Panc1 (cell line): ENCODE results near the gene LRRC43. TPM values are rescaled to one million over a fixed set of nuclear protein-coding genes. Genes with fewer than 3 reads are reported as not detected.
A peak's percentile ranks its signal among the peaks of the same experiment; 100 is the strongest.

Experiments
- ATAC-seq: fragments of 200-7000 bp; cut with Tn5 transposase; 2 replicates; pipeline ENCODE4 v1.9.1; 2020; ENCODE audit warnings: mild to moderate bottlenecking, moderate library complexity
- BruUV-seq: library from RNA; stranded (reverse); fragments of 400-500 nt; replicated peaks from 2 replicates; lab custom pipeline; 2021; lab: Mats Ljungman, UMichigan
- CTCF ChIA-PET: fragments of 300-600 bp; sonication (Branson Sonifier 250); formaldehyde crosslinking; loops from one replicate; lab custom pipeline; 2022; ENCODE audit warnings: antibody characterized with exemption; lab: Charles Lee
- POLR2A ChIA-PET: fragments of 300-600 bp; sonication (Branson Sonifier 250); formaldehyde crosslinking; loops from one replicate; lab custom pipeline; 2022; ENCODE audit warnings: antibody characterized with exemption; lab: Charles Lee
- DNase-seq: peaks from one replicate; pipeline ENCODE4 v3.0.0-alpha.2; 2010; ENCODE audit warnings: low read depth, low spot score
- H3K27ac ChIP-seq: 2 replicates; pipeline ENCODE4 v1.5.1; 2011; ENCODE audit warnings: mild to moderate bottlenecking, low read length, inconsistent platforms
- H3K27me3 ChIP-seq: fragments of 200-500 bp; sonication (Bioruptor generic); 2 replicates; pipeline ENCODE4 v1.6.0; 2014; ENCODE audit warnings: low read length, inconsistent platforms; ENCODE audit not compliant: control insufficient read depth, insufficient read depth
- H3K36me3 ChIP-seq: fragments of 200-500 bp; sonication (Bioruptor generic); 2 replicates; pipeline ENCODE4 v1.5.1; 2014; ENCODE audit warnings: inconsistent platforms, mild to moderate bottlenecking, low read length, moderate library complexity; ENCODE audit not compliant: control insufficient read depth, insufficient read depth
- H3K4me1 ChIP-seq: 2 replicates; pipeline ENCODE4 v1.5.1; 2011; ENCODE audit warnings: inconsistent platforms, mild to moderate bottlenecking, low read length, moderate library complexity; ENCODE audit not compliant: control insufficient read depth, insufficient read depth
- H3K4me3 ChIP-seq, 2 experiments: 2 replicates each; pipeline ENCODE4 v1.5.1; 2011 to 2012; ENCODE audit warnings: low read depth in 2 of 2, low read length in 2 of 2, mild to moderate bottlenecking in 2 of 2, inconsistent platforms in 1 of 2, moderate library complexity in 1 of 2
- H3K9me3 ChIP-seq: fragments of 200-500 bp; sonication (Bioruptor generic); 2 replicates; pipeline ENCODE4 v1.5.1; 2014; ENCODE audit warnings: low read depth, mild to moderate bottlenecking, inconsistent platforms, low read length, moderate library complexity; ENCODE audit not compliant: control insufficient read depth, insufficient read depth
- CTCF ChIP-seq: fragments of 450-650 bp; IDR thresholded peaks from 2 replicates; pipeline ENCODE4 v1.5.1; 2017; ENCODE audit warnings: mild to moderate bottlenecking
- POLR2AphosphoS5 ChIP-seq: IDR thresholded peaks from 2 replicates; pipeline ENCODE4 v1.6.1; 2012; ENCODE audit warnings: mild to moderate bottlenecking, low read depth, low read length, moderate library complexity
- REST ChIP-seq, 2 experiments: IDR thresholded peaks; 2 replicates each; pipeline ENCODE4 v1.6.1; 2011 to 2012; ENCODE audit warnings: low read depth in 2 of 2, control low read depth in 1 of 2, low read length in 1 of 2, mild to moderate bottlenecking in 1 of 2, moderate library complexity in 1 of 2; ENCODE audit not compliant: insufficient read depth in 1 of 2
- SIN3A ChIP-seq: IDR thresholded peaks from 2 replicates; pipeline ENCODE4 v1.6.1; 2012; ENCODE audit warnings: low read depth, mild to moderate bottlenecking, low read length, moderate library complexity, borderline replicate concordance; ENCODE audit not compliant: insufficient read depth
- TCF7L2 ChIP-seq: IDR thresholded peaks from 2 replicates; pipeline ENCODE4 v1.6.1; 2011; ENCODE audit warnings: mild to moderate bottlenecking, low read depth, low read length, inconsistent platforms
- in situ Hi-C: cut with HindIII; loops from 2 replicates; pipeline ENCODE4 v1.10.0; 2016; ENCODE audit warnings: low sequenced_read_pairs, low pct_unique_long_range_greater_than_20kb
- intact Hi-C: fragments of 100-400 bp; cut with micrococcal nuclease; formaldehyde crosslinking; loops from one replicate; pipeline ENCODE4 v1.10.0; 2022; ENCODE audit not compliant: unreplicated experiment
- total RNA-seq: library from RNA; stranded (reverse); gene quantifications from one replicate; pipeline ENCODE4 v1.2.1, GENCODE V29; 2021; ENCODE audit not compliant: unreplicated experiment

The LRRC43 gene
- total RNA-seq, 1 experiment from 2014 or later, result 1.5 TPM

GRCh38 chr12:122155705-122156104, 27.2 kb upstream of the LRRC43 start:
- ChIA-PET CTCF (no interaction called here), POLR2A (interaction anchor here (0.7 kb wide), 1 partner anchor 140 kb away, joined by 7 read pairs; no protein-coding TSS in a partner anchor)
- Histone ChIP-seq H3K4me1 (no peaks in the 10 kb centered on the region), H3K36me3 (no peaks in the 10 kb centered on the region), H3K27ac (no peak overlapping the region), H3K9me3 (no peaks in the 10 kb centered on the region), H3K27me3 (no peaks in the 10 kb centered on the region), H3K4me3 (no peak overlapping the region)
- BruUV-seq, result no TSS peak
- in situ Hi-C loops, result no loop called here
- ATAC-seq (no peak), DNase-seq (no peak)
- TF ChIP-seq CTCF, result no peak
- no peak for TF ChIP-seq TCF7L2
- TF ChIP-seq REST (IDR thresholded peaks at IDR 0.05; ENCODE audit: insufficient read depth in 1 of 2, low read depth in 2 of 2, low read length in 1 of 2), result no peak
- TF ChIP-seq SIN3A, result no peak
- TF ChIP-seq POLR2AphosphoS5, result no peak
- intact Hi-C loops, result no loop called here

GRCh38 chr12:122158700-122159285, 24.1 kb upstream of the LRRC43 start:
- H3K27me3 ChIP-seq, result no peaks in the 10 kb centered on the region
- H3K27ac ChIP-seq, result no peak overlapping the region
- in situ Hi-C loops, result no loop called here
- no peak for DNase-seq
- intact Hi-C loops, result no loop called here
- BruUV-seq, result TSS peak; percentile 58
- H3K4me1 ChIP-seq, result no peaks in the 10 kb centered on the region
- no peak for ATAC-seq
- TF ChIP-seq POLR2AphosphoS5 (no peak), SIN3A (no peak), CTCF (no peak), TCF7L2 (no peak), REST (IDR thresholded peaks at IDR 0.05; ENCODE audit: insufficient read depth in 1 of 2, low read depth in 2 of 2, low read length in 1 of 2) (no peak)
- no peak overlapping the region for H3K4me3 ChIP-seq
- H3K9me3 ChIP-seq, result no peaks in the 10 kb centered on the region
- H3K36me3 ChIP-seq, result no peaks in the 10 kb centered on the region
- POLR2A ChIA-PET, result interaction anchor here (0.6 kb wide), 1 partner anchor 355 kb away, joined by 10 read pairs; no protein-coding TSS in a partner anchor
- CTCF ChIA-PET, result no interaction called here
